B cell (primary cell): ENCODE measurements around the gene MPL. TPM values are rescaled to one million over a fixed set of nuclear protein-coding genes. Genes with fewer than 3 reads are reported as not detected.

Source experiments
- ATAC-seq: fragments of 200-7000 bp; cut with Tn5 transposase; one replicate; pipeline ENCODE4 v1.10.0; 2021; ENCODE audit warnings: low read depth, mild to moderate bottlenecking, moderate number of reproducible peaks, moderate library complexity
- CTCF ChIA-PET: fragments of 350-600 bp; sonication (Branson Sonifier 250); formaldehyde crosslinking; loops from one replicate; lab custom pipeline; 2021; ENCODE audit warnings: antibody characterized with exemption, inconsistent platforms; lab: Charles Lee
- POLR2A ChIA-PET: fragments of 350-600 bp; sonication (Branson Sonifier 250); formaldehyde crosslinking; loops from one replicate; lab custom pipeline; 2021; ENCODE audit warnings: antibody characterized with exemption; lab: Charles Lee
- DNase-seq: peaks from one replicate; pipeline ENCODE4 v3.0.0; 2013
- H2AFZ ChIP-seq: 2 replicates; pipeline ENCODE4 v1.6.1; 2012; ENCODE audit warnings: mild to moderate bottlenecking, low read depth, low read length; ENCODE audit not compliant: insufficient read depth, poor library complexity, severe bottlenecking
- H3K27ac ChIP-seq, 2 donors: 1 replicate in 1 of 2; 2 replicates in 1 of 2; pipeline ENCODE4 v1.5.1; 2012 to 2013; ENCODE audit warnings: low read length in 2 of 2, mild to moderate bottlenecking in 2 of 2, moderate library complexity in 1 of 2
- H3K27me3 ChIP-seq, 4 experiments: fragments of 200-600 bp in 1 of 4; sonication (generic) in 1 of 4; replicated peaks in 1 of 4; 1 replicate in 2 of 4; 2 replicates in 2 of 4; pipeline versions ENCODE4 v1.6.1 to v1.7.0; 2013 to 2016; ENCODE audit warnings: low read length in 3 of 4, mild to moderate bottlenecking in 2 of 4, mixed read lengths in 1 of 4, moderate library complexity in 1 of 4; ENCODE audit not compliant: insufficient read depth in 4 of 4, control insufficient read depth in 3 of 4; ENCODE audit errors: control extremely low read depth in 1 of 4
- H3K36me3 ChIP-seq, 2 experiments: replicated peaks in 1 of 2; 1 replicate in 1 of 2; 2 replicates in 1 of 2; pipeline versions ENCODE4 v1.6.1 to v1.7.1; 2013; ENCODE audit warnings: low read length in 1 of 2; ENCODE audit not compliant: insufficient read depth in 2 of 2, control insufficient read depth in 1 of 2; ENCODE audit errors: control extremely low read depth in 1 of 2, extremely low read depth in 1 of 2
- H3K4me1 ChIP-seq, 2 donors: fragments of 200-600 bp in 1 of 2; sonication (generic) in 1 of 2; 1 replicate in 1 of 2; 2 replicates in 1 of 2; pipeline versions ENCODE4 v1.5.1 to v1.6.1; 2013 to 2017; ENCODE audit warnings: low read length in 2 of 2; ENCODE audit not compliant: control insufficient read depth in 2 of 2, insufficient read depth in 2 of 2
- H3K4me2 ChIP-seq: replicated peaks from 2 replicates; pipeline ENCODE3; 2012; ENCODE audit warnings: mild to moderate bottlenecking, low read depth, low read length; ENCODE audit not compliant: poor library complexity, severe bottlenecking
- H3K4me3 ChIP-seq, 5 experiments: fragments of 200-600 bp in 1 of 5; sonication (generic) in 1 of 5; 1 replicate in 3 of 5; 2 replicates in 2 of 5; pipeline versions ENCODE4 v1.5.1 to v1.7.0; 2011 to 2016; ENCODE audit warnings: low read length in 4 of 5, mild to moderate bottlenecking in 4 of 5, low read depth in 2 of 5, control low read depth in 1 of 5, moderate library complexity in 1 of 5; ENCODE audit not compliant: insufficient read depth in 1 of 5; ENCODE audit errors: control extremely low read depth in 1 of 5, extremely low read depth in 1 of 5
- H3K79me2 ChIP-seq: fragments of 200-600 bp; sonication (generic); one replicate; pipeline ENCODE4 v1.6.0; 2016; ENCODE audit warnings: low read length; ENCODE audit not compliant: control insufficient read depth, insufficient read depth
- H3K9ac ChIP-seq: fragments of 200-600 bp; sonication (generic); 2 replicates; pipeline ENCODE4 v1.6.1; 2017; ENCODE audit warnings: mild to moderate bottlenecking, low read length, moderate library complexity
- H3K9me3 ChIP-seq, 3 donors: one replicate each; pipeline versions ENCODE4 v1.6.1 to v1.7.1; 2013; ENCODE audit warnings: low read length in 2 of 3; ENCODE audit not compliant: control insufficient read depth in 2 of 3, insufficient read depth in 1 of 3; ENCODE audit errors: control extremely low read depth in 1 of 3
- H4K20me1 ChIP-seq: 2 replicates; pipeline ENCODE4 v1.6.0; 2012; ENCODE audit warnings: mild to moderate bottlenecking, low read length; ENCODE audit not compliant: insufficient read depth, control insufficient read depth, poor library complexity, severe bottlenecking
- H3K27ac Mint-ChIP-seq: one replicate; pipeline ENCODE4 v1.8.0; 2021; ENCODE audit warnings: mixed read lengths
- H3K27me3 Mint-ChIP-seq: one replicate; pipeline ENCODE4 v1.8.0; 2021; ENCODE audit warnings: mixed read lengths
- H3K4me1 Mint-ChIP-seq: one replicate; pipeline ENCODE4 v1.8.0; 2021; ENCODE audit warnings: mixed read lengths
- H3K4me3 Mint-ChIP-seq: one replicate; pipeline ENCODE4 v1.8.0; 2021; ENCODE audit warnings: mixed read lengths
- H3K9me3 Mint-ChIP-seq: one replicate; pipeline ENCODE4 v1.8.0; 2022; ENCODE audit warnings: mixed read lengths; ENCODE audit not compliant: insufficient read depth
- EZH2 ChIP-seq: IDR thresholded peaks from 2 replicates; pipeline ENCODE4 v1.6.1; 2012; ENCODE audit warnings: borderline replicate concordance, low read depth, mild to moderate bottlenecking, moderate library complexity, low read length; ENCODE audit not compliant: insufficient read depth, poor library complexity, severe bottlenecking
- WGBS: methylation state at CpG from one replicate; pipeline ENCODE4 v1.1.5; 2013; ENCODE audit warnings: missing lambda C conversion rate; ENCODE audit not compliant: insufficient coverage; 5-methylcytosine and 5-hydroxymethylcytosine counted together
- intact Hi-C: fragments of 100-400 bp; cut with micrococcal nuclease; formaldehyde crosslinking; loops from one replicate; pipeline ENCODE4 v1.10.0; 2022
- polyA plus RNA-seq: library from polyadenylated mRNA; depleted of rRNA; stranded (reverse); fragments of >200 nt; gene quantifications from 2 replicates; pipeline ENCODE4 v1.2.3, GENCODE V29; 2012
- total RNA-seq, 2 donors: library from RNA; stranded (reverse); fragments of 120-200 nt in 1 of 2; gene quantifications; 1 replicate in 1 of 2; 2 replicates in 1 of 2; pipeline versions ENCODE4 v1.2.3 to v1.2.4, GENCODE V29; 2013 to 2022
- TF ChIP-seq, protein P1 (sequence below): fragments of 200-600 bp; IDR thresholded peaks from one replicate; pipeline ENCODE4 v1.8.0; 2022; ENCODE audit warnings: antibody characterized with exemption, mild to moderate bottlenecking

Gene MPL
- total and polyA plus RNA-seq, 2 donors (not counting 1 experiment from before 2014, with no cell fraction given) = not detected

- ChIA-PET POLR2A (no interaction called here), CTCF (no interaction called here)
- Histone ChIP-seq H3K4me3 (no peak overlapping the region), H3K79me2 (no peaks in the 10 kb centered on the region), H3K4me2 (no peak overlapping the region), H3K9ac (no peak overlapping the region), H3K4me1 (no peaks in the 10 kb centered on the region), H3K9me3 (no peaks in the 10 kb centered on the region), H2AFZ (no peak overlapping the region), H3K27me3 (peaks cover 0 to 3% (median 0%) of the 10 kb centered on the region in 4 experiments), H4K20me1 (no peaks in the 10 kb centered on the region), H3K36me3 (no peaks in the 10 kb centered on the region), H3K27ac (no peak overlapping the region)
- DNase-seq = no peak
- 96% methylated on average over 36 of the region's 46 CpGs for WGBS
- TF ChIP-seq, protein P1, sequence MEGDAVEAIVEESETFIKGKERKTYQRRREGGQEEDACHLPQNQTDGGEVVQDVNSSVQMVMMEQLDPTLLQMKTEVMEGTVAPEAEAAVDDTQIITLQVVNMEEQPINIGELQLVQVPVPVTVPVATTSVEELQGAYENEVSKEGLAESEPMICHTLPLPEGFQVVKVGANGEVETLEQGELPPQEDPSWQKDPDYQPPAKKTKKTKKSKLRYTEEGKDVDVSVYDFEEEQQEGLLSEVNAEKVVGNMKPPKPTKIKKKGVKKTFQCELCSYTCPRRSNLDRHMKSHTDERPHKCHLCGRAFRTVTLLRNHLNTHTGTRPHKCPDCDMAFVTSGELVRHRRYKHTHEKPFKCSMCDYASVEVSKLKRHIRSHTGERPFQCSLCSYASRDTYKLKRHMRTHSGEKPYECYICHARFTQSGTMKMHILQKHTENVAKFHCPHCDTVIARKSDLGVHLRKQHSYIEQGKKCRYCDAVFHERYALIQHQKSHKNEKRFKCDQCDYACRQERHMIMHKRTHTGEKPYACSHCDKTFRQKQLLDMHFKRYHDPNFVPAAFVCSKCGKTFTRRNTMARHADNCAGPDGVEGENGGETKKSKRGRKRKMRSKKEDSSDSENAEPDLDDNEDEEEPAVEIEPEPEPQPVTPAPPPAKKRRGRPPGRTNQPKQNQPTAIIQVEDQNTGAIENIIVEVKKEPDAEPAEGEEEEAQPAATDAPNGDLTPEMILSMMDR = no peak
- no peak for TF ChIP-seq EZH2
- Mint-ChIP-seq H3K4me1 (no peaks in the 10 kb centered on the region), H3K27me3 (peaks cover 19% of the 10 kb centered on the region), H3K4me3 (no peak overlapping the region), H3K9me3 (no peaks in the 10 kb centered on the region), H3K27ac (no peak overlapping the region)
- intact Hi-C loops = no loop called here
- no peak for ATAC-seq
Measured at GRCh38 chr1:43304771-43305300, 32.8 kb upstream of the MPL start.

DNA sequence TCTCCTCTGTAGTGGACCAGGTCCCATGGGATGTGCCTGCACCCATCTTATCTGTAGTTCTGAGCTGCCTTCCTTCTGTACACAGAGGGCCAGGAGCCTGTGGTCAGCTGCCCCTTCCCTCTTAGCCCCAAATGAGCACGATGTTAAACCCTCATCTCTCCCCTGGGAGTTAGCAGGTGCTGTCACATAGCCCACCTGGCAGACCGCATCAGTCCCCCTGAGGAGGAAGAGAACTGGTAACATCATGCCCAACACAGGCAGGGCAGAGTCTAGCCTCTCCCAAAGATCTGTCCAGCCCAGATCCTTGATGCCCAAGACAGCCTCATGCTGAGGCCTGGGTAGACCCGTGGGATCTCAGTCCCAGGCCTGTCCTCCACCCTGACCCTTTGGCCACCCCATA, 32.2 kb upstream of the MPL start:
- no peaks in the 10 kb centered on the region for H3K9me3 ChIP-seq
- H4K20me1 ChIP-seq = no peaks in the 10 kb centered on the region
- H3K27me3 ChIP-seq = peaks cover 0 to 3% (median 0%) of the 10 kb centered on the region in 4 experiments
- 65% methylated on average over 2 of the region's 3 CpGs for WGBS
- ChIA-PET POLR2A (no interaction called here), CTCF (no interaction called here)
- intact Hi-C loops = no loop called here
- H3K27ac ChIP-seq = no peak overlapping the region
- no peaks in the 10 kb centered on the region for H3K36me3 ChIP-seq
- H3K9ac ChIP-seq = no peak overlapping the region
- no peaks in the 10 kb centered on the region for H3K79me2 ChIP-seq
- Mint-ChIP-seq H3K9me3 (no peaks in the 10 kb centered on the region), H3K4me3 (no peak overlapping the region), H3K27ac (no peak overlapping the region), H3K4me1 (no peaks in the 10 kb centered on the region), H3K27me3 (peaks cover 19% of the 10 kb centered on the region)
- H3K4me2 ChIP-seq = no peak overlapping the region
- TF ChIP-seq, protein P1 = no peak
- TF ChIP-seq EZH2 = no peak
- H2AFZ ChIP-seq = no peak overlapping the region
- ATAC-seq (no peak), DNase-seq (no peak)
- H3K4me3 ChIP-seq = no peak overlapping the region
- no peaks in the 10 kb centered on the region for H3K4me1 ChIP-seq
